ENCODE data around the gene JAM2. TPM values are rescaled to one million over a fixed set of nuclear protein-coding genes. Genes with fewer than 3 reads are reported as not detected.

The JAM2 gene
- total RNA-seq, 2 experiments from 2014 or later = 0.05 TPM; not detected in 1

- ATAC-seq = no peak
- no peaks in the 10 kb centered on the region for H3K27me3 Mint-ChIP-seq (ENCODE audit: low read depth)
- H3K27ac Mint-ChIP-seq = no peak overlapping the region
- H3K36me3 Mint-ChIP-seq (ENCODE audit: low read depth) = peaks cover 53% of the 10 kb centered on the region
- no peak for DNase-seq
- no peaks in the 10 kb centered on the region for H3K9me3 Mint-ChIP-seq (ENCODE audit: insufficient read depth)
- no peak overlapping the region for H3K4me3 Mint-ChIP-seq
- ChIA-PET CTCF (interaction anchor here (1.2 kb wide), 1 partner anchor 44 kb away, joined by 4 read pairs; no protein-coding TSS in a partner anchor), POLR2A (no interaction called here)
- H3K4me1 Mint-ChIP-seq (ENCODE audit: low read depth) = peaks cover 31% of the 10 kb centered on the region
Measured at GRCh38 chr21:25757531-25757930, 118.5 kb downstream of the JAM2 start.

GRCh38 chr21:25759573-25759972 lies 120.5 kb downstream of the JAM2 start:
- ChIA-PET CTCF (interaction anchor here (1.6 kb wide), 1 partner anchor 9 kb away, joined by 7 read pairs; no protein-coding TSS in a partner anchor), POLR2A (no interaction called here)
- no peak for ATAC-seq
- Mint-ChIP-seq H3K27me3 (ENCODE audit: low read depth) (no peaks in the 10 kb centered on the region), H3K4me3 (no peak overlapping the region), H3K4me1 (ENCODE audit: low read depth) (peaks cover 31% of the 10 kb centered on the region), H3K9me3 (ENCODE audit: insufficient read depth) (no peaks in the 10 kb centered on the region), H3K27ac (no peak overlapping the region), H3K36me3 (ENCODE audit: low read depth) (peaks cover 52% of the 10 kb centered on the region)
- no peak for DNase-seq

- no peaks in the 10 kb centered on the region for H3K9me3 Mint-ChIP-seq (ENCODE audit: insufficient read depth)
- H3K4me1 Mint-ChIP-seq (ENCODE audit: low read depth) = peaks cover 31% of the 10 kb centered on the region
- no peaks in the 10 kb centered on the region for H3K27me3 Mint-ChIP-seq (ENCODE audit: low read depth)
- no peak overlapping the region for H3K4me3 Mint-ChIP-seq
- DNase-seq (no peak), ATAC-seq (no peak)
- no peak overlapping the region for H3K27ac Mint-ChIP-seq
- CTCF ChIA-PET = interaction anchor here (1.6 kb wide), 1 partner anchor 10 kb away, joined by 7 read pairs; no protein-coding TSS in a partner anchor
- POLR2A ChIA-PET = no interaction called here
- peaks cover 54% of the 10 kb centered on the region for H3K36me3 Mint-ChIP-seq (ENCODE audit: low read depth)
Measured at GRCh38 chr21:25760061-25760460, 121.0 kb downstream of the JAM2 start.

- Mint-ChIP-seq H3K36me3 (ENCODE audit: low read depth) (peaks cover 58% of the 10 kb centered on the region), H3K4me3 (no peak overlapping the region)
Measured at GRCh38 chr21:25760677-25761076, 121.6 kb downstream of the JAM2 start.

GRCh38 chr21:25764065-25764464 lies 125.0 kb downstream of the JAM2 start:
- H3K4me1 Mint-ChIP-seq (ENCODE audit: low read depth) = peaks cover 17% of the 10 kb centered on the region
- no peaks in the 10 kb centered on the region for H3K27me3 Mint-ChIP-seq (ENCODE audit: low read depth)
- DNase-seq (no peak), ATAC-seq (no peak)
- ChIA-PET CTCF (interaction anchor here (1.0 to 2.2 kb wide), 2 partner anchors 38 to 75 kb away, joined by 3 to 8 read pairs; no protein-coding TSS in a partner anchor), POLR2A (no interaction called here)
- H3K27ac Mint-ChIP-seq = no peak overlapping the region
- no peaks in the 10 kb centered on the region for H3K9me3 Mint-ChIP-seq (ENCODE audit: insufficient read depth)
- H3K4me3 Mint-ChIP-seq = no peak overlapping the region
- peaks cover 55% of the 10 kb centered on the region for H3K36me3 Mint-ChIP-seq (ENCODE audit: low read depth)

More at GRCh38 chr21:25760677-25761076, 121.6 kb downstream of the JAM2 start:
- Mint-ChIP-seq H3K27ac (no peak overlapping the region), H3K9me3 (ENCODE audit: insufficient read depth) (no peaks in the 10 kb centered on the region), H3K4me1 (ENCODE audit: low read depth) (peaks cover 31% of the 10 kb centered on the region), H3K27me3 (ENCODE audit: low read depth) (no peaks in the 10 kb centered on the region)
- DNase-seq (no peak), ATAC-seq (no peak)
- POLR2A ChIA-PET = no interaction called here
- CTCF ChIA-PET = interaction anchor here (0.8 to 1.6 kb wide), 2 partner anchors 10 to 41 kb away, joined by 3 to 7 read pairs; no protein-coding TSS in a partner anchor

Other genes with a start within 250 kb of the JAM2 start
- gene MRPL39, start 31.8 kb upstream of the JAM2 start, total RNA-seq = 10 to 100 TPM; 42.7 to 44.5 TPM
- gene ATP5PF, start 95.6 kb downstream of the JAM2 start, total RNA-seq = 100 to 1,000 TPM; 148 to 150 TPM
- gene GABPA, start 95.7 kb downstream of the JAM2 start, total RNA-seq = 10 to 100 TPM; 21.3 to 26.9 TPM